Retinal pigment epithelial cell (primary cell): ENCODE data around the gene URAD.
"Not testable (repeated sequence)": the region's sequence is repeated elsewhere in the genome, so short reads cannot be mapped to it uniquely, and the experiment has no call there.

Experiments used
- DNase-seq: peaks from one replicate; pipeline ENCODE4 v3.0.0-alpha.2; 2010; ENCODE audit warnings: low read depth
- H3K4me3 ChIP-seq: 2 replicates; pipeline ENCODE4 v1.5.1; 2011; ENCODE audit warnings: mild to moderate bottlenecking, low read length, control low read depth, moderate library complexity
- TF ChIP-seq, protein P1 (sequence below): conservative IDR thresholded peaks from 2 replicates; pipeline ENCODE4 v1.5.1; 2011; ENCODE audit warnings: low read depth, low read length, control low read depth, inconsistent platforms

URAD gene

DNA sequence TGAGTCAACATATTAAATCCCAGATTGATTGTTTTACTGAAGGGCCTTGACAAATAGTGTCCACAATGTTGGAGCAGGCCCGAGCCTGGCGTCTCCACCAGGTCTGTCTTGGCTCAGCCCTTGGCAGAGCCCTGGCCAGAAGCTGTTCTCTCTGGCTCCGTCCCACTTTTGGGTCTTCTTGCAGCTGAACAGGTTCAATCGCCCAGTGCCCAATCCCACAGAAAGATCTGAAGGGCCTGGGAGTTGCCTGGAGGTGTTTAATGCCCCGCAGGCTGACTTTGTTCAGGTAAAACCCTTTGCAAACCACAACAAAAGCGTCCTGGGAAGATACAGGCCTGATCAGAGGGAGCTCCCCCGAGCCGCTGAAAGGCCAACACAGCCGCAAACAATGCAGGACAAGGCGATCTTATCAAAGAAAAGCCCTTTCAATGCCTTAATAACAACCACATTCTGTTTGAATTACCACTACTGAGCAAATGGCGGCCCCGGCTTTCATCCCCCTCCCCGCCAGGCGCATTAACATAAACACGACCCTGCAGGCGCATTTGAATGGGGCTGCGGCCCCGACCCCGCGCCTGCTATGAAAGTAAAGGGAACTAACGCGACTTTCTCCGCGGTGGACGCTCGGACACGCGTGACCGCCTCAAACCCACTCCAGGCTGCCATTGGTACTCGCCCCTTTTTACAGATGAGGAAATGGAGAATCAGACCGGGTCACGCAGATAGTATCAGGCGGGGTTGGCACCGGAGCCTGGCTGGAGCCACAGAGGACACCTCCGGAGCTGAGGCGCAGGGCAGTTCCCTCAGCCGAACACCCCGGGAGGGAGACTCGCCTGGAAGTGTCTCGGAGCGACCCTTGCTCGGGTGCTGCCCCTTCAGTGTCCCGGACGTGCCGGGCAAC is 22.5 kb downstream of the URAD start:
- TF ChIP-seq, protein P1, sequence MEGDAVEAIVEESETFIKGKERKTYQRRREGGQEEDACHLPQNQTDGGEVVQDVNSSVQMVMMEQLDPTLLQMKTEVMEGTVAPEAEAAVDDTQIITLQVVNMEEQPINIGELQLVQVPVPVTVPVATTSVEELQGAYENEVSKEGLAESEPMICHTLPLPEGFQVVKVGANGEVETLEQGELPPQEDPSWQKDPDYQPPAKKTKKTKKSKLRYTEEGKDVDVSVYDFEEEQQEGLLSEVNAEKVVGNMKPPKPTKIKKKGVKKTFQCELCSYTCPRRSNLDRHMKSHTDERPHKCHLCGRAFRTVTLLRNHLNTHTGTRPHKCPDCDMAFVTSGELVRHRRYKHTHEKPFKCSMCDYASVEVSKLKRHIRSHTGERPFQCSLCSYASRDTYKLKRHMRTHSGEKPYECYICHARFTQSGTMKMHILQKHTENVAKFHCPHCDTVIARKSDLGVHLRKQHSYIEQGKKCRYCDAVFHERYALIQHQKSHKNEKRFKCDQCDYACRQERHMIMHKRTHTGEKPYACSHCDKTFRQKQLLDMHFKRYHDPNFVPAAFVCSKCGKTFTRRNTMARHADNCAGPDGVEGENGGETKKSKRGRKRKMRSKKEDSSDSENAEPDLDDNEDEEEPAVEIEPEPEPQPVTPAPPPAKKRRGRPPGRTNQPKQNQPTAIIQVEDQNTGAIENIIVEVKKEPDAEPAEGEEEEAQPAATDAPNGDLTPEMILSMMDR: no peak
- H3K4me3 ChIP-seq: no peak overlapping the region
- no peak for DNase-seq

DNA sequence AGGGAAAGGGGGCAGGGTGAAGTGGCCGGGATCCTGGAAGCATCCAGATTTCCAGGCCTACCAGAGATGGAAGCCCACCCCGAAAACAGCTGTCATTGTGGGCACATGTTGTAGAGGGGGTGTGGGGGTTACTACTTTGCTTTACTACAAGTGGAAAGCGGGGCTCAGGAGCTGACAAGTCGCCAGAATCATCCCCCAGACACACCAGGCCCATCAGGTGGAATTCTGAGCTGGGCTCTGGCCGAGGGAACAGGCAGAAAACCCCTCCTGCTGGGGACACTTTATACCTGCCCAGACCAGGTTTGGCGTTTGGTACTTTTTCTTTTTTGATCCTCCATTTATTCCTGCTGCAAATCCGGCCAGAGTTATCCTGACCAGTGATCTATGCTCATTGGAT is 23.2 kb downstream of the URAD start:
- DNase-seq: no peak
- TF ChIP-seq, protein P1: no peak
- H3K4me3 ChIP-seq: no peak overlapping the region

DNA sequence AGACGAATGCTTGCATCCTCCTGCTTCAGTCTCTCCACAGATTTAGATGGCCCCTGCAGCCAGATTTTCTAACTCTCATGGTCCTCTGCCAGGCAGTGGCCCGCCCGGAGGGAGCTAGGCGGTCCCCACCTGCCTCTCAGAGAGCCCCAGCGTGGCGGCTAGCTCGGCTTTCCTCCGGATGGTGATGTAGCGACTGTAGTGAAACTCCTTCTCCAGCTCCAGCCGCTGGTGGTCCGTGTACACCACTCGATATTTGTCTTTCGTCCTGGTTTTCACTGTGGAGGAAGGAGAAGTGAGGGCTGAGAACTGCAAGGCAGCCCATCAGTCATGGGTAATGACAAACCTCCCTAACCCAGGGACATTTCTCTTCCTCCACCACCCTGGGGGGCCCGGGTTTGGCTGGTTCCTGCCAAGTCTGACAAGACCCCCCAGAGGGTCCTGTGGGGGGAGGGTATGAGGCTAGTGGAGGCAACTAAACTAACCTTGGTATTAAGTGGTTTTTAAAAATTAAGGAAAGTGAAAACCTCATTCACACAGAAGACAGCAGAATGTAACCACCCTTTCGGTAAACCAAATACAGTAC is 23.7 kb downstream of the URAD start:
- DNase-seq: no peak
- TF ChIP-seq, protein P1: no peak
- H3K4me3 ChIP-seq: no peak overlapping the region

DNA sequence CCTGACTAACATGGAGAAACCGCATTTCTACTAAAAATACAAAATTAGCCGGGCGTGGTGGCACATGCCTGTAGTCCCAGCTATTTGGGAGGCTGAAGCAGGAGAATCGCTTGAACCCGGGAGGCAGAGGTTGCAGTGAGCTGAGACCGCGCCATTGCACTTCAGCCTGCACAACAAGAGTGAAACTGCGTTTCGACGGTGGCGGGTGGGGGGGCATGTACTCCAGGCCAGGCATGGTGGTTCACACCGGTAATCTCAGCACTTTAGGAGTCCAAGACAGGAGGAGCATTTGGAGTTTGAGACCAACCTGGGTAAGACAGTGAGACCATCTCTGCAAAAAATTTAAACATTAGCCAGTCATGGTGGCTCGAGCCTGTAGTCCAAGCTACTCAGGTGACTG is 24.3 kb downstream of the URAD start:
- not testable (repeated sequence) for DNase-seq, H3K4me3 ChIP-seq

DNA sequence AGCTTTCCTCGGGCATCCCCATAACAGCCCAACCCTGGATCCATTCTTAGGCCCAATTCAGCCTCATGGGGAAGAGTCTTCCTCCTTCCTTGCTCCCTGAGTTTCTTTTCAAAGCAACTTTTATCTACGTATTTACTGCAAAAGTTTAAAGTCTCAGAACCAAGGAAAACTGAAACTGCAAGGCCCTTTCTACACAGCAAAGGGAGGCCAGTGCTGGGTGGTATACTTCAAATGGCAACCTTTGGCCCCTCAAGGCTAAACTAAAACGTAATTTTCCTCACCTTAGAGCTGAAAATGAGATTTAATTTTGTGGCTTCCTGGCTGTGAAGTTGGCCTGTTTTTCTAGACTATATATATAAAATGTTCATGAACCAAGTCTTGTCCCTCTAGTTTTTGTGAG is 25.0 kb downstream of the URAD start:
- no peak for DNase-seq
- TF ChIP-seq, protein P1: no peak
- no peak overlapping the region for H3K4me3 ChIP-seq

DNA sequence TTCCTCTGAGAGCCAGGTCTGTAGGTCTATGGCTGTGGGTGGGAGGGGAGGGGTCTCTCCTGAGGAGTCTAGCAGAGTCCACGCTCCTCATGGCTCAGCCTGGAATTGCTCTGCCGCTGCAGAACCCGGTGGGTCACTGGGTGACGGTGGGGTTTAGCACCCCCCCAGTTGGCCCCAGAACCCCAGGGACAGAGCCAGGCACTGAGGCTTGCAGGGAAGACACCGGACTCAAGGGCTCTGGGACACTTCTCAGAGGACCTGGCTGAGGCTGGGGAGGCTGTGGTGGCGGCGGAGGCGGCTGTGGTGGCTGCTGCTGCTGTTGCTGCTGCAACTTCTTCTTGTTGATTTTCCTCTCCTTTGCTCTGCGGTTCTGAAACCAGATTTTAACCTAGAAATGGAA is 25.5 kb downstream of the URAD start:
- no peak overlapping the region for H3K4me3 ChIP-seq
- DNase-seq: no peak
- TF ChIP-seq, protein P1: no peak

DNA sequence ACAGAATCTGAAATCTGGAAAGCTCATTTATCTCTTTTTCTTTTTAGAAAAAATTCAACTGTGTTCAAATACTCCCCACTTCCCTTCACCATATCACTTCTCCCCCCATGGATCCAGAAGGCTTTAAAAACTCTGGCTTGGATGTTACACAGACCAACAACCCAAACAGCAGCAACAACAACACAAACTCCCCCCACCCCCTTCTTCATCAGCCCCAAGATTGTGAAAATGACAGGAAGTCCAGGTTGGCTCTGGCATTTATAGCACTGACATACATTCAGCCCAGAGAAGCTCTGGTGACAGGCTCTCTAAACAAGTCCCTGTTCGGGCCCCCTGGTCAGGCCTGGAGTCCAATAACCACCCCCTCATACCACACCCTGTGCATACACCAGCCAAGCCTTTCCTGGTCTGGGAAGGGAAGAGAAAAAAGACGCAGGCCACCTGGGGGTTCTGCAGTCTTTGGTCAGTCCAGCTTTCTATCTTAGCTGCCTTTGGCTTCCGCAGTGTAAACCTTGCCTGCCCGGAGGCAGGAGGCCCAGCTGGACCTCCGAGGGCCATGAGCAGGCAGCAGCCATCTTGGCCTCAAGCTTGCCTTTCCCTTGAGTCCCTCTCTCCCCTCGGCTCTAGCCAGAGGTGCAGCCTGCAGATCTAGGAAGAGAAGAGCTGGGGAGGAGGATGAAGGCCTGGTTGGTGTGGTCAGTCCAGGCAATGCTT is 26.2 kb downstream of the URAD start:
- DNase-seq: no peak
- TF ChIP-seq, protein P1: no peak
- no peak overlapping the region for H3K4me3 ChIP-seq
